GM21723 (cell line): Measurements from ENCODE around the gene TMEM150C.
"Not testable (repeated sequence)": the region's sequence is repeated elsewhere in the genome, so short reads cannot be mapped to it uniquely, and the experiment has no call there.

Experiments
- ATAC-seq: cut with Tn5 transposase; IDR thresholded peaks from one replicate; pipeline ENCODE4 v1.9.1; 2021; ENCODE audit warnings: mild to moderate bottlenecking, moderate library complexity; ENCODE audit not compliant: unreplicated experiment

The TMEM150C gene

GRCh38 chr4:82479562-82479961 is 82.2 kb downstream of the TMEM150C start:
- no peak for ATAC-seq

- ATAC-seq, result not testable (repeated sequence)
Observed at GRCh38 chr4:82477469-82477868, 84.3 kb downstream of the TMEM150C start.

DNA sequence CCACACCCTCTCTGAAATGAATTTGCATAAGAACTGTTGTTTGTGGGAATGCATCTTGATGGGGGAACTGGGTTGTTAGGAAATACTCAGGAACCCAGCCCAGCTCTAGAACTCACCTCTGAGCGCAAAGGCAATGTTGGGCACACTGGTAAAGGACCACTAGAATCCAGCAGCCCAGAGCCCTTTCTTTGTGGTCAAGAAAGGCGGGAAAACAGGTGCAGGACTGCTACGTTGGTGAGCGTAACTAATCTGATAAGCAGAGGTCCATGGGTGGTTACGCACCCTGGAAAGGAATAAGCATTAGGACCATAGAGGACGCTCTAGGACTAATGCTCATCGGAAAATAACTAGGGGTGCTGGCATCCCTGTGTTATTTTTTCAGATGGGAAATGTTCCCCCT is 85.9 kb downstream of the TMEM150C start:
- ATAC-seq, result not testable (repeated sequence)

- no peak for ATAC-seq
Observed at GRCh38 chr4:82473621-82474164, 88.1 kb downstream of the TMEM150C start.

DNA sequence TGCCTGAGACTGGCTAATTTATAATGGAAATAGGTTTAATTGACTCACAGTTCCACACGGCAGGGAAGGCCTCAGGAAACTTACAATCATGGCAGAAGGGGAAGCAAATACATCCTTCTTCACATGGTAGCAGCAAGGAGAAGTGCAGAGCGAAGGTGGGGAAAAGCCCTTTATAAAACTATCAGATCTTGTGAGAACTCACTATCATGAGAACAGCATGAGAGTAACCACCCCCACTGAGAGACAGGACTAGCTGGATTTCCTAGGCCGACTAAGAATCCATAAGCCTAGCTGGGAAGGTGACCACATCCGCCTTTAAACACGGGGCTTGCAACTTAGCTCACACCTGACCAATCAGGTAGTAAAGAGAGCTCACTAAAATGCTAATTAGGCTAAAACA is 88.7 kb downstream of the TMEM150C start:
- not testable (repeated sequence) for ATAC-seq

DNA sequence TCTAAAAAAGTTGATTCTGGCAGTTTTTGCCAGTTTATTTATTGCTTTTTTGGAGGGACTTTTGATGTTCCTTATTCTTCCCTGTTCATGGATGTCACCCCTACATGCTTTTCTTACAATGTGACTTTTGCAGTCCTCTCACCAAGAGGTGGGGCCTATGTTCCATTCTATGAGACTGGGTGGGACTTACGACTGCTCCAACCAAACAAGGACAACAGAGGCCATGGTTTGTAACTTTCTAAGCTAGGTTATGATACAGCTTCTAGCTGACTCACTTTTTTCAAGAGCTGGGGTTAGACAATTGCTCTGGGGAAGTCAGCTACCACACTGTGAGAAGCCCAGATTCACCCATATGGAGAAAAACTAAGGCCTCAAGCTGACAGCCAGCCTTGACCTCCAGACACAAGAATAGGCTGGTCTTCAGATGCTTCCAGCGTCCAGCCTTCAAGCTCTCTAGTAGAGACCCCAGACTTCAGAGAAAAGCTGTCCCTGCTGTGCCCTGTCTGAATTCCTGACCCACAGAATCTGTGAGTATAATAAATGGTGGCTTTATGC is 91.9 kb downstream of the TMEM150C start:
- no peak for ATAC-seq

DNA sequence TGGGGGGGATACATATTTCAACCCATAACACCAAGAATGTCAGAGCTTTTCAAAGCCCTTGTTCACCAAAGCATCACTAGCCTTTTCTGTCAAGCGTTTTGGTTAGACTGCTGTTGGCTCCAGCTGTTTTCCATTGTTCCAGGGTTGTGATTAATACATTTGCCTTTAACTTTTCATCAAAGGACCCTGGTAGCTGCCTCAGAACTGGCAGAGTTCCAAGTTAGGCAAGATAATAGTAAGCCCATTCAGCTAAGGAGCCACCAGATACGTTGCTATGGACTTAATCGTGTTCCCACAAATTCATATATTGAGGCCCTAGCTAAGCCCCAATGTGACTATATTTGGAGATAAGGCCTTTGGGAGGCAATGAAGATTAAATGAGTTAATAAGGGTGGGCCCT is 94.3 kb downstream of the TMEM150C start:
- no peak for ATAC-seq

GRCh38 chr4:82463221-82463620 is 98.6 kb downstream of the TMEM150C start:
- ATAC-seq, result no peak

DNA sequence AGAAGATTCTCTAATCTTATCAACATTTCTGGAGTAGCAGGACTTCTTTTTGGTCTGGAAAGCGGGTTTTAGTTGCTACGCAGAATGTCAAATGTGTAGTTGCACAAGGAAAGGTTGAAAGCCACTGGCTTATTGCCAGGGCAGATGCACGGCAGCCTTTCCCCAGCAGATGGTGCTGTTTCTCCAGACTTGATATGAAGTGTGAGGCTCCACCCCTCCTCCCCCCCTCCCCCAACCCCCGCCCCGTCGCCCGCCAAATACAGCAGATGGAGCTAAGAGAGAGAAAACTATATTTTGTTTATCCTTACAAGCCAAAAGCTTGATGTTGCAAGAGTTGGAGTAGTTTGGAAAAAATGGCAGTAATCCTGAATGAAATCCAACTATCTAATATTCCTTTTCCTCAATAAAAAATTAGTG is 99.4 kb downstream of the TMEM150C start:
- peak; percentile 84 for ATAC-seq

- ATAC-seq, result no peak
Observed at GRCh38 chr4:82461710-82462109, 100.1 kb downstream of the TMEM150C start.

GRCh38 chr4:82458729-82459128 is 103.1 kb downstream of the TMEM150C start:
- ATAC-seq, result no peak

GRCh38 chr4:82457266-82457665 is 104.5 kb downstream of the TMEM150C start:
- ATAC-seq, result no peak

DNA sequence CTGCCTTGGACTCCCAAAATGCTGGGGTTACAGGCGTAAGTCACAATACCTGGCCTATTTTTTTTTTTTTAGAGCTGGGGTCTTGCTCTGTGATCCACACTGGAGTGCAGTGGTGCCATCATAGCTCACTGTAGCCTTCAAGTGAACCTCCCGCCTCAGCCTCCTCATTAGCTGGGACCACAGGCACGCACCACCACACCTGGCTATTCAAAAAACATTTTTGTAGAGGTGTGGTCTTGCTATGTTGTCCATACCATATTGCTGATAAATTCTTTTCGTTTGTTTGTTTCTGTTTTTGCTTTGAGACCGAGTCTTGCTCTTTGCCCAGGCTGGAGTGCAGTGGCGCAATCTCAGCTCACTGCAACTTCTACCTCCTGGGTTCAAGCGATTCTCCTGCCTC is 109.8 kb downstream of the TMEM150C start:
- ATAC-seq, result no peak

DNA sequence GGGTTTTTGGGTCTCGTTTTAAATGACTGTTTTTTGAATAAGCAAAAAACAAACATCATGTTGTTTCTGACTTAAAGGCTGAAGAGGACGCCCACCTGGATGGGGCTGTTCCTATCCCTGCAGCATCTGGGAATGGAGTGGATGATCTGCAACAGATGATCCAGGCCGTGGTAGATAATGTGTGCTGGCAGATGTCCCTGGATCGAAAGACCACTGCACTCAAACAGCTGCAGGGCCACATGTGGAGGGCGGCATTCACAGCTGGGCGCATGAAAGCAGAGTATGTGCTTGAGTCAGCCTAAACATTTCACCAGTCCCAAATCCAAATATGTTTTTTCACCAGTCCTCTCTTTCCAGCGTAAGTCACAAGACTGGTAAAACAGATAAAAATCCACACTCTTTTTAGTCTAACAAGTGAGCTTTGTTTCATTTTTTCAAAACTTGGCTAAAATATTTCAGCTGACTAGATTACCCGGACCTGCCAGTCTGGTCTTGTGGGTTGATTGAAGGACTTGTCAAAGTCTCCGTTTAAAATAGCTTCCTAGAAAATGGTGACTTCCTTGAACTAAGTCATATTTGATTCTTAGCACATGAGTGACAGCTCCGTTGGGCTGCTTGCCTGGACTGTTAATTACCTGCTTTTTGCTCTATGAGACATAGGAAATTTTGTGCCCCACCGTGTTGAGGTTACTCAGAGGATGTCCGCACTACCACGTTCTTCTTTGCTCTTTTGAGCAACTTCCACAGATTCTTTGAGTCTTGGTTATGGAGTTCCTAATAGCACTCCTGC is 110.6 kb downstream of the TMEM150C start:
- no peak for ATAC-seq

GRCh38 chr4:82447886-82448285 is 113.9 kb downstream of the TMEM150C start:
- no peak for ATAC-seq

DNA sequence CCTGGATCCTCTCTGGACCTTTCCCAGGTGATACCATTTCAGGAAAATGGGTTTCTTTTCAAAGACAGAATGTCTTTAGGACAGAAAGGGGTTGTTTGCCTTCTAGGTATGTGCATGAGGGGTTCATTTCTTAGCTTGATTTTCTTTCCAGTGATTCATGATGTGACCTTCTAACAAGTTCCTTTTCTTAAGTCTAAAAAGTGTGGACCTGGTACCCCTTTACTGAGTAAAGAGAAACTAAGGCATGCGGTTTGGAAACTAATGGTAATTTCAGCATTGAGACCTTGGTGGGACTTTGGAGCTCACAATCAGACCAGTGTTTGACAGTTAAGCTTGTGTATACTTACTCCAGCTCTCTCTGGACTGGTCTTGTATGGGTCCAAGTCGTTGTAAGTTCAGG is 122.7 kb downstream of the TMEM150C start:
- ATAC-seq, result no peak

GRCh38 chr4:82437285-82438005 is 124.3 kb downstream of the TMEM150C start:
- ATAC-seq, result no peak

- no peak for ATAC-seq
Observed at GRCh38 chr4:82436780-82437179, 125.0 kb downstream of the TMEM150C start.

DNA sequence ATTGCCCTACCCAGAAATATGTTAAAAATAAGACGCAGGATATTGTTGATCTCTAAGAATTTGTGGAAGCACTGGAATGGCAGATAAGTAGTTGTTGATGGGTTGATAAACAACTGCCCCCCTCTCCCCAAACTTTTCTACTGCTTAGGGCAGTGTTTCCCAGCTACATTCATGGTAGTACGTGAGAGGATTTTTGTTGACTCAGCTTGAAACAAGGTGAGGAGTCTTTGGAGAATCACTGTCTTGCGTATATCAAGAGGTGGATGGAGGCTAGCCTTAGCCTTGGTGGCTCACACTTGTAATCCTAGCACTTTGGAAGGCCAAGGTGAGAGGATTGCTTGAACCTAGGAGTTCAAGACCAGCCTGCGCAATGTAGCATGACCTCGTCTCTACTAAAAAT is 125.7 kb downstream of the TMEM150C start:
- no peak for ATAC-seq

DNA sequence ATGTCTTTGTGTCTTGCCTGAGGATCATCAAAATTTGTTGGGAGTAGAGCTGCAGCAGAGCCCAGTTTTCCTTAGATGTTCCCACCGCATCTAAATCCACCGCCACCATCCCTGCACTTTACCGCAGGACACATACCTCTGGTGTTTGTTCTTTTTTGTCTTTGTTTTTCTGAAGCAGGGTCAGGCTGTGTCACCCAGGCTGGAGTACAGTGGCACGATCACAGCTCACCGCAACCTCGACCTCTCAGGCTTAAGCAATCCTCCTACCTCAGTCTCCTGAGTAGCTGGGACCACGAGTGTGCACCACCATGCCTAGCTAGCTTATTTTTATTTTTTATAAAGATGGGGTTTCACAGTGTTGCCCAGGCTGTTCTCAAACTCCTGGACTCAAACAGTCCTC is 126.8 kb downstream of the TMEM150C start:
- no peak for ATAC-seq

DNA sequence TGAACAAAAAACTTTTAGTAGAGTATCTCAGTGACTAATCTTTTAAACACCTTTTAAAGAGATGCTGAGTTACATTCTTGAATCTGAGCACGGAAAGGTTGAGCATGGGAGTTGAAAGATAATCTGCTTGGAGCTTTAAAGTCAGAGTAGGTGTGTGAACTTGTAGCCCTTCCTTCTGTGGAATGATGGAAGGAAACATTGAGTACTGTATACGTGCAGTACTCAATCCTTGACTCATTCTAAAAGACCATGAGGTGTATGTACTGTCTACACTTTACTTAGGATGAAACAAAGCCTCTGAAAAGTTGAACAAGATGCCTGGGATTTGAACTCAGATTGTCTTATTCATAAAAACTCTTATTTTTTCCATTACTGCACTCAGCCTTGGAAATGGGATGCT is 128.0 kb downstream of the TMEM150C start:
- no peak for ATAC-seq
